Measurements from ENCODE around the gene MRPL52.

Gene MRPL52

DNA sequence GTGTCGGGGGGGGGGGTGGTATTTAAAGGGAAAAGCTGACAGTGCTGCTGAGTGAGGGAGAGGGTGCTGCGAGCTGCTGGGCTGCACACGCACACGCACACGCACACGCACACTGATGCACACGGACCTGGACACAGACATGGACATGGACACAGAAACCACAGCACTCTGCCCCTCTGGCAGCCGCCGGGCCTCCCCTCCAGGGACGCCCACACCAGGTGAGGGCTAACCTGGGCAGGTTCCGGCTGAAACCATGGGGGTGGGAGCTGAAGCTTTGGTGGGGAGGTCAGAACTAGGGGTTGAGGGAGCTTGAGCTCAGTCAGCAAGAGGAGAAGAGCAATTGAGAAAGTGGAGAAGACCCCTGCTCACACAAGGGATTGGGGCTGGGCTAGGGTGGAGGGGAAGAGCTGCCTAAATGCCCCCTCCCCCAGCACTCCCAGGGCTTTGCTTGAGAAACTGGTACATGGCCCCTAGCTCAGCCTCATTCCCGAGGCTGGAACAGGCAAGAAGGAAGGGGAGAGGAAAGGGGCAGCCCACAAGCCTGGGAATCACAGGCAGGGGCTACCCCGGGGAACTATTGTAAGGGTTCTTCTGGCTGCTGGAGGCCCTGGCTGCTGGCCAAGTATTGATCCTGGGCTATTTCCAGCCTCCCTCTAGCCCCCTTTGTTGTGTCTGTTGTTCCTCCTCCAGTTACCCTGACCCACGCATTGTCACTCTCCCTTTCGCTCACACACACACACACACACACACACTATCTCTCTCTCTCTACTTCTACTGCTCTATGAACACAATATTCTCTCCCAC is 53.7 kb downstream of the MRPL52 start, which contains the start of gene REM2:
Gene REM2, plus strand, starts transcription at position 50 of the 804 bp plus-strand sequence. Its CDS starts 66 bp downstream, at position 116.
- peak; percentile 37 for DNase-seq

DNA sequence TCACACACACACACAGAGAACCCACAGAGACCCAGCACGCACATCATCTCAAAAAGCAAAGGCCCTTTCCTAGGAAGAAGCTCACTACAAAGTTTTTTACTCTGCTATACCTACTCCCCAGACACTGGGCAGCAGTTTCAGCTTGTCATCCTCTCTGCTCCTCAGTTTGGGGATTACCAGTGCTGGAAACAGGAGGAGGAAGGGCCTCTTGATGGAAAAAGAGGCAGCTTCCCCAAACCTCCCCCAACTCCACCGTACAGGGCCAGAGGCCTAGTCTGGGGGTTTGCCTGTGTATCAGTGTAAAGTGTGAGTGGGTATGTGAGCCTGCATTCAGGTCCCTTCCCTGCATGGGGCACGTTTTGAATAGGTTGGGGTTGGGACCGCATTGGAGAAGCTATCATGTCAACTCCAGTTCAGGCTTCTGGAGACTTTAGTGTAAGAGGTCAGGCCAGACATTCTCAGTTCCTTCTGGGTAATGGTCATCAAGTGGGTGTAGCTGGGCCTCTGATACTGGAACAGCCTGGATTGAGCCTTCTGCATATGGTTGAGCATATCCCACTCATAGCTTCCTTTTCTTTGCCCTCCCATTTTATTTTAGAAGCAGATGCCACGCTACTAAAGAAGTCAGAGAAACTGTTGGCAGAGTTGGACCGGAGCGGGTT is 54.5 kb downstream of the MRPL52 start:
- no peak for DNase-seq
